HUES64 (cell line): ENCODE data around the gene ATCAY.

Experiments used
- H3K27ac ChIP-seq: 2 replicates; pipeline ENCODE4 v1.7.0; 2013; ENCODE audit warnings: low read depth, low read length, inconsistent platforms
- H3K27me3 ChIP-seq: 2 replicates; pipeline ENCODE4 v1.6.1; 2013; ENCODE audit warnings: mild to moderate bottlenecking, low read length; ENCODE audit not compliant: insufficient read depth
- H3K36me3 ChIP-seq: 2 replicates; pipeline ENCODE4 v1.6.1; 2013; ENCODE audit warnings: mild to moderate bottlenecking, low read length; ENCODE audit not compliant: insufficient read depth
- H3K4me1 ChIP-seq: 2 replicates; pipeline ENCODE4 v1.6.1; 2013; ENCODE audit warnings: mild to moderate bottlenecking, low read length, moderate library complexity; ENCODE audit not compliant: insufficient read depth
- H3K4me3 ChIP-seq: 2 replicates; pipeline ENCODE4 v1.5.1; 2013; ENCODE audit warnings: mild to moderate bottlenecking, low read length, moderate library complexity
- H3K9ac ChIP-seq: 2 replicates; pipeline ENCODE4 v1.6.1; 2013; ENCODE audit warnings: mild to moderate bottlenecking, low read depth, low read length
- H3K9me3 ChIP-seq: 2 replicates; pipeline ENCODE4 v1.6.1; 2013; ENCODE audit warnings: low read depth, low read length; ENCODE audit not compliant: insufficient read depth
- WGBS: fragments of 150-250, 120-280 bp; methylation state at CpG from one replicate; pipeline ENCODE4 v1.1.7; 2013; ENCODE audit warnings: missing lambda C conversion rate; 5-methylcytosine and 5-hydroxymethylcytosine counted together

ATCAY gene

GRCh38 chr19:3840804-3841203 lies 39.7 kb upstream of the ATCAY start:
- no peaks in the 10 kb centered on the region; the same call in 1 of the 2 replicates for H3K9me3 ChIP-seq
- no peaks in the 10 kb centered on the region for H3K36me3 ChIP-seq
- 91% methylated on average over 10 of the region's 10 CpGs for WGBS
- no peaks in the 10 kb centered on the region for H3K27me3 ChIP-seq
- no peak overlapping the region for H3K9ac ChIP-seq
- H3K27ac ChIP-seq, result no peak overlapping the region
- no peak overlapping the region for H3K4me3 ChIP-seq
- no peaks in the 10 kb centered on the region for H3K4me1 ChIP-seq

GRCh38 chr19:3842948-3843347 lies 37.5 kb upstream of the ATCAY start:
- H3K9me3 ChIP-seq, result no peaks in the 10 kb centered on the region; the same call in 1 of the 2 replicates
- H3K27ac ChIP-seq, result no peak overlapping the region
- no peak overlapping the region for H3K4me3 ChIP-seq
- no peak overlapping the region for H3K9ac ChIP-seq
- no peaks in the 10 kb centered on the region for H3K36me3 ChIP-seq
- no peaks in the 10 kb centered on the region for H3K27me3 ChIP-seq
- 92% methylated on average over 11 of the region's 11 CpGs for WGBS
- H3K4me1 ChIP-seq, result no peaks in the 10 kb centered on the region

- Histone ChIP-seq H3K36me3 (no peaks in the 10 kb centered on the region), H3K27ac (no peak overlapping the region), H3K4me3 (no peak overlapping the region), H3K4me1 (no peaks in the 10 kb centered on the region), H3K9me3 (no peaks in the 10 kb centered on the region), H3K9ac (no peak overlapping the region), H3K27me3 (no peaks in the 10 kb centered on the region)
- WGBS, result 85% methylated on average over 4 of the region's 5 CpGs
Measured at GRCh38 chr19:3844596-3844995, 35.9 kb upstream of the ATCAY start.

GRCh38 chr19:3849092-3849491 lies 31.4 kb upstream of the ATCAY start:
- Histone ChIP-seq H3K9me3 (peaks cover 30% of the 10 kb centered on the region), H3K4me3 (no peak overlapping the region), H3K27me3 (no peaks in the 10 kb centered on the region), H3K36me3 (peaks cover 13% of the 10 kb centered on the region), H3K9ac (no peak overlapping the region), H3K4me1 (no peaks in the 10 kb centered on the region), H3K27ac (no peak overlapping the region)
- 78% methylated on average over 5 of the region's 5 CpGs for WGBS

- Histone ChIP-seq H3K36me3 (peaks cover 13% of the 10 kb centered on the region), H3K4me3 (no peak overlapping the region), H3K27me3 (no peaks in the 10 kb centered on the region), H3K9me3 (peaks cover 34% of the 10 kb centered on the region), H3K27ac (no peak overlapping the region), H3K9ac (no peak overlapping the region), H3K4me1 (no peaks in the 10 kb centered on the region)
- WGBS, result 89% methylated on average over 12 of the region's 12 CpGs
Measured at GRCh38 chr19:3849787-3850186, 30.7 kb upstream of the ATCAY start.

GRCh38 chr19:3850320-3850972 lies 30.0 kb upstream of the ATCAY start:
- no peaks in the 10 kb centered on the region for H3K27me3 ChIP-seq
- WGBS, result 76% methylated on average over 6 of the region's 6 CpGs
- peaks cover 13% of the 10 kb centered on the region for H3K36me3 ChIP-seq
- H3K9ac ChIP-seq, result no peak overlapping the region
- H3K27ac ChIP-seq, result no peak overlapping the region
- H3K4me3 ChIP-seq, result no peak overlapping the region
- no peaks in the 10 kb centered on the region for H3K4me1 ChIP-seq
- H3K9me3 ChIP-seq, result peaks cover 34% of the 10 kb centered on the region

- 95% methylated on average over 11 of the region's 11 CpGs for WGBS
- H3K27ac ChIP-seq, result no peak overlapping the region
Measured at GRCh38 chr19:3851254-3852176, 29.0 kb upstream of the ATCAY start.

GRCh38 chr19:3852177-3852511 lies 28.3 kb upstream of the ATCAY start:
- H3K4me1 ChIP-seq, result no peaks in the 10 kb centered on the region
- 94% methylated on average over 1 of the region's 1 CpG for WGBS
- peaks cover 13% of the 10 kb centered on the region for H3K36me3 ChIP-seq
- no peak overlapping the region for H3K4me3 ChIP-seq
- H3K27me3 ChIP-seq, result no peaks in the 10 kb centered on the region
- peaks cover 34% of the 10 kb centered on the region for H3K9me3 ChIP-seq
- H3K27ac ChIP-seq, result no peak overlapping the region
- H3K9ac ChIP-seq, result no peak overlapping the region

More at GRCh38 chr19:3851254-3852176, 29.0 kb upstream of the ATCAY start:
- H3K4me3 ChIP-seq, result no peak overlapping the region
- H3K36me3 ChIP-seq, result peaks cover 13% of the 10 kb centered on the region
- H3K9me3 ChIP-seq, result peaks cover 34% of the 10 kb centered on the region
- no peaks in the 10 kb centered on the region for H3K4me1 ChIP-seq
- no peak overlapping the region for H3K9ac ChIP-seq
- no peaks in the 10 kb centered on the region for H3K27me3 ChIP-seq

- no peak overlapping the region for H3K27ac ChIP-seq
- no peak overlapping the region for H3K9ac ChIP-seq
- WGBS, result 85% methylated on average over 4 of the region's 4 CpGs
- peaks cover 34% of the 10 kb centered on the region for H3K9me3 ChIP-seq
- H3K36me3 ChIP-seq, result peaks cover 13% of the 10 kb centered on the region
- no peaks in the 10 kb centered on the region for H3K27me3 ChIP-seq
- H3K4me1 ChIP-seq, result no peaks in the 10 kb centered on the region
- H3K4me3 ChIP-seq, result no peak overlapping the region
Measured at GRCh38 chr19:3852614-3853254, 27.8 kb upstream of the ATCAY start.

- 95% methylated on average over 19 of the region's 19 CpGs for WGBS
- peaks cover 13% of the 10 kb centered on the region for H3K36me3 ChIP-seq
- peaks cover 34% of the 10 kb centered on the region for H3K9me3 ChIP-seq
- H3K27ac ChIP-seq, result no peak overlapping the region
- no peaks in the 10 kb centered on the region for H3K27me3 ChIP-seq
- H3K4me1 ChIP-seq, result no peaks in the 10 kb centered on the region
- H3K9ac ChIP-seq, result no peak overlapping the region
- H3K4me3 ChIP-seq, result no peak overlapping the region
Measured at GRCh38 chr19:3855320-3855719, 25.2 kb upstream of the ATCAY start.

GRCh38 chr19:3857449-3858003 lies 23.0 kb upstream of the ATCAY start:
- Histone ChIP-seq H3K27me3 (no peaks in the 10 kb centered on the region), H3K36me3 (peaks cover under 1% of the 10 kb centered on the region; the same call in 1 of the 2 replicates), H3K9ac (no peak overlapping the region), H3K27ac (no peak overlapping the region), H3K9me3 (peaks cover 16% of the 10 kb centered on the region), H3K4me1 (no peaks in the 10 kb centered on the region), H3K4me3 (no peak overlapping the region)
- WGBS, result 91% methylated on average over 12 of the region's 12 CpGs
